Jurkat, Clone E6-1 (cell line): ENCODE data around the gene IDH3G. TPM values are rescaled to one million over a fixed set of nuclear protein-coding genes. Genes with fewer than 3 reads are reported as not detected.
A peak's percentile ranks its signal among the peaks of the same experiment; 100 is the strongest.

ENCODE experiments used
- DNase-seq: peaks from one replicate; pipeline ENCODE4 v3.0.0-alpha.2; 2011; ENCODE audit warnings: low read depth, low spot score
- H3K4me3 ChIP-seq: 2 replicates; pipeline ENCODE4 v1.5.1; 2011; ENCODE audit warnings: mild to moderate bottlenecking, low read length, control low read depth, moderate library complexity
- polyA plus RNA-seq: library from polyadenylated mRNA; unstranded; fragments of >200 nt; gene quantifications from one replicate; pipeline ENCODE4 v1.2.1, GENCODE V29; 2012; ENCODE audit warnings: missing spikeins; ENCODE audit not compliant: insufficient read length, insufficient read depth

Gene IDH3G
- 115 TPM for polyA plus RNA-seq

DNA sequence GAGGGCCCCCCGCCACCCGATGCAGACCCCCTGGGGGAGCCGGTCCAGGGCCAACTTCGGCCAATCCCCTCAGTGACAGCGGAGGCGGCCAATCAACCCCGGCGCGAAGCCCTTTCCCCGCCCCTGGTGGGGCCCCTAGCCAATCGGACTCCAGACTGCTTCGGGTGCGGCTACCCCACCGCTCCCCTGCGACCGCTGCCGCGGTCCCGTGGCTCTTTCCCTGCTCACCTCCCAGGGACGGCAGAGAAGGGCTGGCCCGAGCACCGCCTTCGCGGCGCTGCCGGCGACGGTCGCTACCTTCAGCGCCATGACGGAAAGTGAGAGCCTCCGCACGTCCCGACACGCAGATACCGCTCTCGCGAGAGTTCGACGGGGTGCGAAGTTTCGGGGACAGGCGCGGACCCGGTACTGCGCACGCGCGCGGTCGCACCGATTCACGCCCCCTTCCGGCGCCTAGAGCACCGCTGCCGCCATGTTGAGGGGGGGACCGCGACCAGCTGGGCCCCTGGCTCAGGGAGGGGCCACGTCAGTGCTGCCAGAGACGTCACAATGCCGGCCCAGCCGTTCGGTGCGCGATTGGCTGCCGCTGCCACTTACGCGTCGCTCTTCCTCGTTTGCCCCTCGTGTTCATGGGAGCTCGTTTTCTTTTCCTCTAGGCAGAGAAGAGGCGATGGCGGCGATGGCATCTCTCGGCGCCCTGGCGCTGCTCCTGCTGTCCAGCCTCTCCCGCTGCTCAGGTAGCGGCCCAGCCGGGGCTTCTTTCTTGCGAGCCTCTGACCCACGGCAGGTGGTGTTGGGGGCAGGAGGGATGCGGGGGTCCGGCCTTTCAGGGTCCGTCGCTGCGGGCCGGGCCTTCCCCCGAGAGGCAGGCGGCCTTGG lies at the start of gene IDH3G, which contains the start of gene SSR4:
Gene IDH3G (minus strand): TSS at position 358 of the 879 bp plus-strand sequence. CDS start 49 bp downstream, at position 309.
Gene SSR4 (plus strand): TSS at position 651 of the 879 bp plus-strand sequence. CDS start 20 bp downstream, at position 671.
- DNase-seq, result peak; percentile 90
- H3K4me3 ChIP-seq, result peak within 1 kb of the TSS; percentile 73

- H3K4me3 ChIP-seq, result no peak overlapping the region
- DNase-seq, result no peak
Observed at GRCh38 chrX:153836921-153837320, 42.7 kb upstream of the IDH3G start.

- no peak for DNase-seq
- H3K4me3 ChIP-seq, result no peak overlapping the region
Observed at GRCh38 chrX:153832728-153833127, 38.6 kb upstream of the IDH3G start.

DNA sequence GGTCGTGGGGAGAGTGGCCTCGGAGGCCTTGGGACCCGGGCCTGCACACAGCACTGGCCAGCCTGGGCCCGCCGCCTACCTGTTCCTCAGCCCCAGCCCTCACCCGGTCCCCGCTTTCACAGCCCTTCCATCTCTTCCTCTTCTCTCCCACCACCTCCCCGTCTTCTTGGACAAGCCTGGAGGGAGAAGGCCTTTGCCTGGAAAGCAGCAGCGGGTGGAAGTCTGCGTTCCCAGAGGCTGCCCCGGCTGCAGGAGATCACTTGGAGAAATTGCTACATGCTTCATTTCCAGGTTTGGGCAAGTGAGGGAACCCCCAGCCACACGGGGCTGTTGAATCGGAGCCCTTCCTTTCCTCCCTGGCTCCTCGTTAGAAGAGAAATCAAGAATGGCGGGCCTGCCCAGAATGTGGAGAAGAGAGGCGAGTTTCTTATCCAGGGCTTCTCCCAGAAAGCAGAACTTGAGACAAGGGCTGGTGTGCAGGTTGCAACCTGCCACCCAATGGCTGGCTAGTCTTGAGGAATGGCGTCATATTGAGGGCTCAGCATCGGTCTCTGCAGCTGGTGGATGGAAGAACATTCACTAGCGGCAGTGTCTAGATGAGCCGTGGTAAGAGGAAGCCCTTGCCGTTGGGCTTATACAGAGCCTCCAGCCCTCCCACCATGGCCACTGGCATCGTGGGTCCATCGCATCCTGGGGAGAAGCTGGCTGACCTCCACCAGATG lies 37.4 kb upstream of the IDH3G start:
- no peak for DNase-seq
- no peak overlapping the region for H3K4me3 ChIP-seq

- H3K4me3 ChIP-seq, result no peak overlapping the region; the same call in 1 of the 2 replicates
- no peak for DNase-seq
Observed at GRCh38 chrX:153830640-153831428, 36.7 kb upstream of the IDH3G start.

GRCh38 chrX:153829799-153830639 lies 35.8 kb upstream of the IDH3G start, which contains the start of gene PDZD4:
Gene PDZD4 (minus strand): TSS chrX:153830544. CDS start chrX:153830298, 246 bp downstream.
- H3K4me3 ChIP-seq, result peak within 1 kb of the TSS; percentile 36
- DNase-seq, result no peak

DNA sequence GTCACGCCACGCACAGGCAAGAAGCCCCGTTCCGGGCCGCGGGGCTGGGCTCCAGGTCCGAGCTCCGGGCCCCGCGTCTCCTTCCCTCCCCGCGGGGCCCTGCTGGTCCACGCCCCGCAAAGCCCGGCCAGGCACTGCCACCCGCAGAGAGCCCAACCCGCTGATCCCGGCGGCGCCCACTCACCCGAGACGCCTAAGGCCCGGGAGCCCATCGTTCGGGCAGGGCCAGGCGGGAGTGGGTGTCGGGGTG lies 35.3 kb upstream of the IDH3G start:
- DNase-seq, result no peak
- H3K4me3 ChIP-seq, result no peak overlapping the region

DNA sequence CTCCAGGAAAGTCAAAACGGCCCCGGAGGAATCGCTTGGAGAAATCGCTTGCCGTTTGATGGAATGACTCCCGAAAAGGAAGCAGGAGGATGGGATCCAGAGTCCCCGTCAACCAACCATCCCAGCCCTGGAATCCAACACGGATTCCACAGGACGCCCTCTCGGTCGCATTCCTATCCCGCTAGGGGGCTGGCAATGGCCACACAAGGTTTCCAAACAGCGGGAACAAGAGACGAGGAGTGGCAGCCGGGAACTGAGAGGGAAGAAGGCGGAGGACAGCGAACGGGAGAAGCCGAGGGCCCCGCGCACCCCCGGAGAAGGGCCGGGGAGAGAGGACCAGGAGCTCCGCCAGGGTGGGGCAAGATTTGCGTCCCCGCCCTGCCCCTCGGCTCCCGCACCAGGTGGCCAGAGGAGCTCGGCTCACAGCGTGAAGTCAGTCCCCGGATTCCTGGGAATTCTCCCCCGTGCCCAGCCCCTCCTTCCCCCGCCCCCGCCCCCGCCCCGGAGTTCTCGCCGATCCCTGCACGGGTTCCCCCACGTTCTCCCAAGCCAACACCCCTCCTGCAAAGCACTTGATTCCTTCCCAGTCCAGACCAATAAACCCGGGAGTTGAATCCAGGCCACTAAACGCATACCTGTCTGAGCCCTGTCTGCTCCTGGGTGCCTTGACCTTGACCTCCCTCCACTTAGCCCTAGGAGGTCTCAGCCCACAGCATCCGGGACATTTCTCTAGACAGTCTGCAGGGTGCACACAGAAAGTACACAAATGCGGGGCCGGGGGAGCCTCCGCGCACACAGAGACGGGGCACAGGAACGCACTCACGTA lies 34.8 kb upstream of the IDH3G start:
- no peak overlapping the region for H3K4me3 ChIP-seq
- DNase-seq, result no peak

DNA sequence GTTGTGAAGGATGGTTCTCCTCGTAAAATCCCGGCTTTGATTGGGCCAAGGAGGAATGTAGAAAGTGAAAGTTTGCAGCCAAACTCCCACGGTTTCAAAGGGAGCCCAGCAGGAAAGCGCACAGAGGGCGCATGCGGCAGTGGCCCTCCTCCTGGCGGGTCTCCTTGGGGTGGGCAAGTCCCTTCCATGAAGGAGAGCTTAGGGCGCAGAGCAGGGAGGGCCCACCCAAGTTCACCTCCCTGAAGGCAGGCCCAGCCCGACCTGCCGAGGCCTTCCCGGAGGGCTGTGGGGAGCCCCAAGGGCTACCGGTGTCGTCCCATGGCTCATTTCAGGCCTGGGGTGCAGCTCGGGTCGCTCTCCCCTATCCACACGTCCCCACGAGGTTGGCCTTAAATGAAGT lies 34.1 kb upstream of the IDH3G start:
- DNase-seq, result no peak

DNA sequence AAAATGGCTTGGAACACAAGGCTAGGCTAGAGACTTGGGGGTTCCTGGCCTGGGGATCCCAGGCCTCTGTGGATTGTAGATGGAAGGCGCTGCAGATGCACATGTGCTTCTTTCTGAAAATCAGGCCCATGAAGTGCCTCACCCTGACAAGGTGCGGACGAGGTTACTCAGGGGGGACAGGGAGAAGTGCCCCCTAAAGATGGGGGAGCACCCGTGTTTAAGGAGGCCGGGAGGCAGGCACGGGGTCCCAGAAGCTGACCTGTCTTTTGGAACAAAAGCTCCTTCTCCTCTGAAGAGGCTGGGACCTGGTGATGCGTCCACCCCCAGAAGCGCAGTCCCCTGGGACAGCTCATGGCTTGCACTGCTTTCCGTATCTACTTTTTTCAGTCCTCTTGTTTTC lies 33.7 kb upstream of the IDH3G start:
- DNase-seq, result no peak
- no peak overlapping the region for H3K4me3 ChIP-seq

More for the DNA sequence above, 34.1 kb upstream of the IDH3G start:
- no peak overlapping the region for H3K4me3 ChIP-seq

DNA sequence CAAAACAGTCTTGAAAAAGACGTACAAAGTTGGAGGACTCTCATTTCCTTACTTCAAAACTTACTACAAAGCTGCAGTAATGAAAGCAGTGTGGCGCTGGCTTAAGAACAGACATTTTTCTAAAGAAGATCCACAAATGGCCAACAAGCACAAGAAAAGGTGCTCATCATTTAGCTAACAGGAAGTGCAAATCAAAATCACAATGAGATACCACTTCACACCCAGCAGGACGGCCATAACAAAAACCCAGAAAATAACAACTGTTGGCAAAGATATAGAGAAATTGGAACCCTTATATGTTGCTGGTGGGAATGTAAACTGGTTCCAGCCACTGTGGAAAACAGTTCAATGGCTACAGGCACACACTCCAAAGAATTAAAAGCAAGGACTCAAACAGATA lies 32.8 kb upstream of the IDH3G start:
- H3K4me3 ChIP-seq, result no peak overlapping the region
- no peak for DNase-seq

DNA sequence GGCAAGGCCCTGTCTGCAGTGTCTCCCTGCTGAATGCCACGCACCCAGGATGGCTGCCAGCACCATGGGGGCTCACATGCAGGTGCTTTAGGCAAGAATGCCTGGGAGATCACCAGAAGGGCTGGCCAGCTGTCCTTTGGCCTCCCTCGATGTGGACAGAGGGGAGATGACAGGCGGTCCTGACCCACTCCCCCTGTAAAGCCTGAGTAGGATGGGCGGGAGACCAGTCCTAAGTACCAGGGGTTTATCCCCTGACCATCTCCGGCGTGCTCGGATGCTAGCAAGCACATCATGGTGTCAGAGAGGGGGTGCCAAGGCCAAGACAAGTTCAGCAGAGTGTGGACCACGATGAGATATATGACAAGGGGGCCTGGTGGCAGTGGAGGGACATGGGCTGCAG lies 30.9 kb upstream of the IDH3G start:
- DNase-seq, result no peak
- H3K4me3 ChIP-seq, result no peak overlapping the region

DNA sequence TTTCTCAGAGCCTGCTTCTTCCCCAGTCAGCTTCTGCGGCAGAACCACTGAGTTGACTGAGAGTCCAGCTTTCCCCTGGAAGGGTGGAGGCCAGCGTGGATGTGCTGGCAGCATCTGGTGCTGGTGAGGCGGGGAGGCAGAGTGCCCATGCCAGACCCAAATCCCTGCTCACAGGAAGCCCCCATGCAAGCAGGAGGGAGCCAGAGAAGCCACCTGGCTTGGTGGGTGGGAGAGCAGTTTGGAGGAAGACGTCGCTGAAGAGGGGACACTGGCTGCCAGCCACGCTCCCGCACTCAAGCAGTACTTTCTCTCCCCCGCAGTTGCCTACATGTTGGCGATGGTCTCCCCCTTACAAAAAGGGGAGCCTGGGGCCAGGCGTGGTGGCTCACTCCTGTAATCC lies 30.2 kb upstream of the IDH3G start:
- no peak for DNase-seq
- no peak overlapping the region for H3K4me3 ChIP-seq

GRCh38 chrX:153821066-153821465 lies 26.9 kb upstream of the IDH3G start:
- H3K4me3 ChIP-seq, result no peak overlapping the region

GRCh38 chrX:153820601-153821000 lies 26.4 kb upstream of the IDH3G start:
- no peak overlapping the region for H3K4me3 ChIP-seq
- no peak for DNase-seq

More at GRCh38 chrX:153821066-153821465, 26.9 kb upstream of the IDH3G start:
- DNase-seq, result no peak

GRCh38 chrX:153819384-153820040 lies 25.3 kb upstream of the IDH3G start:
- DNase-seq, result no peak
- peak overlapping the region; percentile 45 for H3K4me3 ChIP-seq
